ENCODE data around the gene THBS3.
A peak's percentile ranks its signal among the peaks of the same experiment; 100 is the strongest.
"Not testable (repeated sequence)": the region's sequence is repeated elsewhere in the genome, so short reads cannot be mapped to it uniquely, and the experiment has no call there.

THBS3 gene

GRCh38 chr1:155206891-155207805 lies 549 bp downstream of the THBS3 start:
- no peak for DNase-seq (ENCODE audit: low read depth)

- DNase-seq (ENCODE audit: low read depth): no peak
Measured at GRCh38 chr1:155205969-155206593, 1.6 kb downstream of the THBS3 start.

- DNase-seq (ENCODE audit: low read depth): no peak
Measured at GRCh38 chr1:155205035-155205434, 2.7 kb downstream of the THBS3 start.

DNA sequence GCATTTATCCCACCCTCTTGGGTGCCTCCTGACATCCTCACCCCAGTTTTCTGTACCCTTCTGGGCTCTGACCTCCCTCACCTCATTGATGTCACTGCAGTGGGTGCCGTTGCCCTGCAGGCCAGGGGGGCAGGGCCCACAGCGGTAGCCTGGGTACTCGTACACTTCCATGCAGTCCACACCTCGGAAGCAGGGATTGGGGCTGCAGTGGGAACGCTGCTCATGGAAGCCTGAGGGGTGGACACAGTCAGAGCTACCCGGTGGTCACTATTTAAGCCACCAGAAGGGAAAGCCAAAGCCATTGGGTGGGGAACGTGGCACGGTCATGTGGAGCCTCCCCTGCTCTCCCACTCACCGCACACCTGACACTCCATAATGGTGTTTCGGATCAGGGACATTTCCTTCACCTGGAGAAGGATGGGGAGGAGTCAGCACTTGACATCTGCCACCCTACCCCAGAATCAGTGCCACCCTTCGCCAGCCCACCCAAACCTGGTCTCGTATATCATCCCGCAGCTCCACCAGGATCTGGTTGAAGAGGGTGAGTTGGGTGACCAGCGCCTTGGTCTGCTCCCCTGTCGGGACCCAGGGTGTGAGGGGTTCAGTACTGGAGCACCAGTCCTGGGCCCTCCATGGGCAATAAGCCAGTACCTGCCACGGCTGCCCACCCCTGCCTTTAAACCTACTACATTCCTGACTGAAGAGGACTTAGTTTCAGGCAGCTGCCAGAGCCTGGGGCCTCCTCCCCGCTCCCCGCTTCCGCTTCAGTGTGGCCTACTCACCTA lies 4.8 kb downstream of the THBS3 start:
- DNase-seq (ENCODE audit: low read depth): no peak

GRCh38 chr1:155202198-155202597 lies 5.5 kb downstream of the THBS3 start:
- no peak for DNase-seq (ENCODE audit: low read depth)

- no peak for DNase-seq (ENCODE audit: low read depth)
Measured at GRCh38 chr1:155200920-155201319, 6.8 kb downstream of the THBS3 start.

DNA sequence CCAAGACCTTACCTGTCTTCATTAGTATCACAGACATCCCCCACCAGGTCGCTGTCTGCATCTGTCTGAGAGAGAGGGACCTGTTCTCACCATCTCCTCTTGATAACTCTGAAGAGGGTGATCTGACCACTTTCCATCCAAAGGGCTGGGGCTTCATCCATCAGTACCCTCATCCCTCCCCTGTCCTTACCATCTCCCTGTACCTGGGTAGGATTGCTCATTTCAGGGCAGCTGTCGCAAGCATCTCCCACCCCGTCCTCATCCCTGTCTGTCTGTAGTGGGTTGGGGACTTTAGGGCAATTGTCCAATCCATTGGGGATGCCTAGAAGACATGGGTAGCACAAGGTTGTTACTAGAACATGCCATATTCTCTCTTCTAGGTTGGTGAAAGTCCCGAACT lies 7.9 kb downstream of the THBS3 start:
- no peak for DNase-seq (ENCODE audit: low read depth)

GRCh38 chr1:155198547-155198906 lies 9.2 kb downstream of the THBS3 start:
- DNase-seq (ENCODE audit: low read depth): no peak

- DNase-seq (ENCODE audit: low read depth): no peak
Measured at GRCh38 chr1:155197901-155198546, 9.7 kb downstream of the THBS3 start.

GRCh38 chr1:155196893-155197638 lies 10.6 kb downstream of the THBS3 start:
- DNase-seq (ENCODE audit: low read depth): no peak

DNA sequence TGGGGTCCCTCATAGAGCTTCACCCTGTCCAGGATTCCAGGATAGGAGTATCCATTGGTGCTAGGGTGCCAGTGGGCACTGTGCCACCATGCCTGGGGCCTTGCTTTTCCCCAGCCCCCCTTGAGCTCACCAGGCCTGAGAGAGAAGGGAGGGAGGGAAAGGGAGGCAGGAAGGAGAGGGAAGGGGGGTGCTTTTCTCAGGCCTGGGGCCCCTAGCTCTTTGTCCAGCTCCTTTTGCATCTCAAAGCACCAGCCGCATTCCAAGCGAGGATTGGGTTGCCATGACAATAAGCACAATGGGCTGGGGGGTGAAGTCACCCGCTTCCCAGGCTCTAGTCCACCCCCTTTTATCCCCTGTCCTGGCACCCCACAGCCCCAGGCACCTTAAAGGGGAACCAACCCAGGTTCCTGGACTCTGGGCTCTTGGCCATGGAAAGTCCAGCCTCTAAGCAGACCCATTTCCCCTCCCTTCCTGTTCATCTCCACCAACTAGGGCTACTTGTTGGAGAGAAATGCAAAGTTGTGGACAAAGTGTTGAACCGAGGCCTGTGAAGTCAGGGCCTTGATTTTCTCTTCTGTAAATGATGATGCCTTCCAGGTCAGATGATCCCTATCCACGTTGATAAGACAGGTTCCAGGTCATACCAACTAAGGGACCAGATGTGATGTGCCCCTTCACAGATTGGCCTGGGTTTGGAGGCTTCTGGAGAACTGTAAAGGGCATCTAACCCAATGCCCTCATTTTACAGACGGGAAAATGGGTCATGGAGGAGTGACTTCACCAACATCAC lies 11.4 kb downstream of the THBS3 start:
- no peak for DNase-seq (ENCODE audit: low read depth)

GRCh38 chr1:155195201-155196102 lies 12.2 kb downstream of the THBS3 start:
- no peak for DNase-seq (ENCODE audit: low read depth)

GRCh38 chr1:155193991-155194240 lies 13.8 kb downstream of the THBS3 start:
- not testable (repeated sequence) for DNase-seq (ENCODE audit: low read depth)

DNA sequence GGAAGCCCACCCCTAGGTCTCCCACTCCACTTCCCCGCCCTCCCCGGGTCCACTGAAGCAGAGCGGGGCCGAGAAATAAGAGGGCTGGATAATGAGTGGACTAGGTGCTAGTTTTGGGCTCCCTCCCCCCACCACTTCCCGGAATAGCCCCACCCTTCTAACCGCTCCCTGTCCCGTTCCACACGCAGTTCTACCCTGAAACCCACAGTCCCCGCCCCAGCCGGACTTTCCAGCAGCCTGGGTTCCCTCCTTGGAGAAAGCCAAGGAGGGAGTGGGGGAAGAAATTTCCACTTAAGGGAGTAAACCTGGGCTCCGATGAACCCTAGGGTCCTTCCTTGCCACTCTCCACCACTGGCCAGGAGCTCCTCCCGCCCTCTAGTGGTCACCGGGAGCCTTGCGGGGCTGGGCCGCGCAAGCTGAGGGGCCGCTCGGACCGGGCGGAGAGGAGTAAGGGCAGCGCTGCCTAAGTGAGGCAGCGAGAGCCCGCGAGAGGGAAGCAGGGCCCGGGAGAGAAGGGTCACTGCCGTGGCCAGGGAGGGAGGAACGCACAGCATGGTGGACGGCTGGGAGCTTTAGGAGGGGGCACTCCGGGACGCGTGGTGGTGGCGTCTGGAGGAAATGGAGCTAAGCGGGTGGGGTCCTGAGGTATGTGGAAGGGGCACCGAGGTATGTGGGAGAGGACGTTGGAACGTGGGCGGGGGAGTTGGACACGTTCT lies 14.3 kb downstream of the THBS3 start:
- peak; percentile 88 for DNase-seq (ENCODE audit: low read depth)

- no peak for DNase-seq (ENCODE audit: low read depth)
Measured at GRCh38 chr1:155192346-155193274, 15.1 kb downstream of the THBS3 start.

DNA sequence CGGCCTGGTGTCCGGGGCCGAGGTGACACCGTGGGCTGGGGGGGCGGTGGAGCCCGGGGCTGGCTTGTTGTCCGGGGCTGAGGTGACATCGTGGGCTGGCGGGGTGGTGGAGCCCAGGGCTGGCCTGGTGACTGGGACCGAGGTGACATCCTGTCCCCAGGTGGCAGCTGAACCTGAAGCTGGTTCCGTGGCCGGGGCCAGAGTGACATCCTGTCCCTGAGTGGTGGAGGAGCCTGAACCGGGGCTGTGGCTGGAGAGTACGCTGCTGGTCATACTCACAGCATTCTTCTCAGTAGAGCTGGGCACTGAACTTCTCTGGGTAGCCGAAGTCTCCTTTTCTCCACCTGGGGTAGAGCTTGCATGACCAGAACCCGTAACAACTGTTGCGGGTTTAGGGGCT lies 15.8 kb downstream of the THBS3 start:
- no peak for DNase-seq (ENCODE audit: low read depth)

- not testable (repeated sequence) for DNase-seq (ENCODE audit: low read depth)
Measured at GRCh38 chr1:155189926-155190325, 17.8 kb downstream of the THBS3 start.

GRCh38 chr1:155188268-155188667 lies 19.4 kb downstream of the THBS3 start:
- no peak for DNase-seq (ENCODE audit: low read depth)
